Thyroid gland (tissue), 4 donors: ENCODE results near the gene ESRP2. TPM values are rescaled to one million over a fixed set of nuclear protein-coding genes. Genes with fewer than 3 reads are reported as not detected.

Experiments used
- DNase-seq, 2 donors: peaks; one replicate each; pipeline ENCODE4 v3.0.0-alpha.2; 2019
- H3K27ac ChIP-seq, 3 donors: fragments of 200-600 bp; sonication (generic); 1 replicate in 2 of 3; 2 replicates in 1 of 3; pipeline ENCODE4 v1.5.1; 2016 to 2019; ENCODE audit warnings: mild to moderate bottlenecking in 1 of 3, moderate library complexity in 1 of 3
- H3K27me3 ChIP-seq: fragments of 200-600 bp; sonication (generic); one replicate; pipeline ENCODE4 v1.5.1; 2019
- H3K36me3 ChIP-seq, 2 donors: fragments of 200-600 bp; sonication (generic); one replicate each; pipeline ENCODE4 v1.5.1; 2016 to 2019
- H3K4me1 ChIP-seq, 2 donors: fragments of 200-600 bp; sonication (generic); one replicate each; pipeline ENCODE4 v1.5.1; 2017 to 2019
- H3K4me3 ChIP-seq, 3 donors: fragments of 200-600 bp; sonication (generic); replicated peaks in 1 of 3; 1 replicate in 2 of 3; 2 replicates in 1 of 3; pipeline ENCODE4 v1.5.1; 2016; ENCODE audit warnings: mild to moderate bottlenecking in 1 of 3
- H3K9me3 ChIP-seq: fragments of 200-600 bp; sonication (generic); one replicate; pipeline ENCODE4 v1.5.1; 2017
- POLR2A ChIP-seq, 2 donors: fragments of 450-650 bp; IDR thresholded peaks; one replicate each; pipeline ENCODE4 v1.6.1; 2017; ENCODE audit warnings: antibody characterized with exemption in 2 of 2, mild to moderate bottlenecking in 2 of 2, moderate library complexity in 1 of 2
- WGBS, 2 donors: methylation state at CpG; one replicate each; pipeline ENCODE4 v1.1.5; 2017; 5-methylcytosine and 5-hydroxymethylcytosine counted together
- intact Hi-C: fragments of 100-400 bp; cut with DNase I; formaldehyde crosslinking; loops from one replicate; pipeline ENCODE4 v1.15.1; 2023
- total RNA-seq, 4 donors: library from RNA; depleted of rRNA; stranded (reverse); fragments of >200 nt; gene quantifications; one replicate each; pipeline ENCODE4 v1.2.3, GENCODE V29; 2016
- TF ChIP-seq, protein P1 (sequence below), 6 experiments: fragments of 200-600 bp in 3 of 6; fragments of 450-650 bp in 3 of 6; sonication (generic) in 3 of 6; IDR thresholded peaks; one replicate each; pipeline ENCODE4 v1.5.1; 2016 to 2019; ENCODE audit warnings: antibody characterized with exemption in 6 of 6, mild to moderate bottlenecking in 2 of 6, inconsistent platforms in 1 of 6, moderate library complexity in 1 of 6

The ESRP2 gene
- total RNA-seq, 4 donors from 2014 or later: 42.9 to 86.9 (median 50.5) TPM

DNA sequence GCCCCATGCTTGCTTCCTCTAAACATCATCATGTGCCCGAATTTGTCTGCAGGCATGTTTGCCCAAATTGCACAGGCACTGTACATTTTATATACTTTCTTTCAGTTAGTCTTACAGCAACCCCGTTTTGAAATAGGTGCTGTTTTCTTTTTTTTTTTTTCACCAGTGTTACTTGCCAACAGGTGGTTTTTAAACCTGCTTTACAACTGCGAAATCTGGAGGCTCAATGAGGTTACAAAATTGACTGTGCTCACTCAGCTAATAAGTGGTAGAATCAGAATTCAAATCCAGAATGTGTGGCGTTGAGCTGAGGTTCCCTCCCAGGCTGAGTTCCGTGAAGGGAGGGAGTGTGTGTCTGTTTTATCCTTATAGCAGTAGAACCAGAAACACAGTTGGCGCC is 15.0 kb upstream of the ESRP2 start:
- H3K27ac ChIP-seq: no peak overlapping the region
- H3K4me3 ChIP-seq: no peak overlapping the region
- no peaks in the 10 kb centered on the region for H3K9me3 ChIP-seq
- peaks cover 22 to 26% of the 10 kb centered on the region in 2 donors for H3K36me3 ChIP-seq
- no peak for DNase-seq
- TF ChIP-seq, protein P1, sequence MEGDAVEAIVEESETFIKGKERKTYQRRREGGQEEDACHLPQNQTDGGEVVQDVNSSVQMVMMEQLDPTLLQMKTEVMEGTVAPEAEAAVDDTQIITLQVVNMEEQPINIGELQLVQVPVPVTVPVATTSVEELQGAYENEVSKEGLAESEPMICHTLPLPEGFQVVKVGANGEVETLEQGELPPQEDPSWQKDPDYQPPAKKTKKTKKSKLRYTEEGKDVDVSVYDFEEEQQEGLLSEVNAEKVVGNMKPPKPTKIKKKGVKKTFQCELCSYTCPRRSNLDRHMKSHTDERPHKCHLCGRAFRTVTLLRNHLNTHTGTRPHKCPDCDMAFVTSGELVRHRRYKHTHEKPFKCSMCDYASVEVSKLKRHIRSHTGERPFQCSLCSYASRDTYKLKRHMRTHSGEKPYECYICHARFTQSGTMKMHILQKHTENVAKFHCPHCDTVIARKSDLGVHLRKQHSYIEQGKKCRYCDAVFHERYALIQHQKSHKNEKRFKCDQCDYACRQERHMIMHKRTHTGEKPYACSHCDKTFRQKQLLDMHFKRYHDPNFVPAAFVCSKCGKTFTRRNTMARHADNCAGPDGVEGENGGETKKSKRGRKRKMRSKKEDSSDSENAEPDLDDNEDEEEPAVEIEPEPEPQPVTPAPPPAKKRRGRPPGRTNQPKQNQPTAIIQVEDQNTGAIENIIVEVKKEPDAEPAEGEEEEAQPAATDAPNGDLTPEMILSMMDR (IDR thresholded peaks at IDR 0.05): no peak
- TF ChIP-seq POLR2A (IDR thresholded peaks at IDR 0.05): no peak
- intact Hi-C loops: no loop called here
- H3K4me1 ChIP-seq: peaks cover 12 to 14% of the 10 kb centered on the region in 2 donors
- no peaks in the 10 kb centered on the region for H3K27me3 ChIP-seq
- WGBS, 2 donors: 91 to 96% methylated on average over 6 of the region's 6 CpGs

GRCh38 chr16:68249371-68249770 is 13.4 kb upstream of the ESRP2 start:
- H3K4me3 ChIP-seq: no peak overlapping the region
- peaks cover 20 to 22% of the 10 kb centered on the region in 2 donors for H3K4me1 ChIP-seq
- no peak for DNase-seq
- intact Hi-C loops: loop anchor here (10.0 kb wide), 1 partner anchor 255 kb away; no protein-coding TSS in a partner anchor
- WGBS, 2 donors: 88 to 91% methylated on average over 4 of the region's 4 CpGs
- peaks cover 8 to 20% of the 10 kb centered on the region in 2 donors for H3K36me3 ChIP-seq
- TF ChIP-seq POLR2A (IDR thresholded peaks at IDR 0.05): no peak
- TF ChIP-seq, protein P1 (IDR thresholded peaks at IDR 0.05): no peak
- H3K27ac ChIP-seq: no peak overlapping the region
- no peaks in the 10 kb centered on the region for H3K9me3 ChIP-seq
- H3K27me3 ChIP-seq: no peaks in the 10 kb centered on the region

DNA sequence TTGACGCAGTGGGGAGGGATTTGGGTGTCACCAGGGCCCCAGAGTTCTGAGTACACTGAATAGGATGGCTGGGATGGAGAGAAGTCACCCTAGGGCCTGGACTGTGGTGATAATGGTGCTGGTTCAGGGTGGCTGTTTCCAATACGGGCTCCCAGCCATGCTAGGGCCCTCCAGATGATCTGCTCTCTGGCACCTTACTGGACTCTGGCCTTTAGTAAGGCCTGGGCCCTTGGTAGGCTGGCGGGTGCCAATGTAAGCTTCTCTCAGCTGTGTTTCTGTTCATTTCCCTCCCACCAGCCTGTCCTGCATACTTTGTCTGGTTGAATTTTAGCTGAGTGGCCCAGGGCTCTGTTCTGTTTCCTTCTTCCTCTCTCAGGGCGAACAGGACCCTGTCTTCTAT is 12.0 kb upstream of the ESRP2 start:
- H3K36me3 ChIP-seq: peaks cover 7 to 17% of the 10 kb centered on the region in 2 donors
- whole genome bisulfite sequencing, 2 donors: 84 to 99% methylated on average over 4 of the region's 4 CpGs
- H3K27ac ChIP-seq: peak overlapping the region in 1 of 3 donors; percentile 33
- H3K4me3 ChIP-seq: no peak overlapping the region
- intact Hi-C loops: loop anchor here (10.0 kb wide), 1 partner anchor 257 kb away; no protein-coding TSS in a partner anchor
- no peak for DNase-seq
- peaks cover 22 to 26% of the 10 kb centered on the region in 2 donors for H3K4me1 ChIP-seq
- no peaks in the 10 kb centered on the region for H3K27me3 ChIP-seq
- no peaks in the 10 kb centered on the region for H3K9me3 ChIP-seq
- TF ChIP-seq, protein P1 (IDR thresholded peaks at IDR 0.05): no peak
- TF ChIP-seq POLR2A (IDR thresholded peaks at IDR 0.05): no peak

- H3K27ac ChIP-seq: peak overlapping the region in 2 of 3 donors; percentile 29 to 33
- H3K36me3 ChIP-seq: peaks cover 7 to 13% of the 10 kb centered on the region in 2 donors
These were observed 11.5 kb upstream of the ESRP2 start for GRCh38 chr16:68247400-68247799.

DNA sequence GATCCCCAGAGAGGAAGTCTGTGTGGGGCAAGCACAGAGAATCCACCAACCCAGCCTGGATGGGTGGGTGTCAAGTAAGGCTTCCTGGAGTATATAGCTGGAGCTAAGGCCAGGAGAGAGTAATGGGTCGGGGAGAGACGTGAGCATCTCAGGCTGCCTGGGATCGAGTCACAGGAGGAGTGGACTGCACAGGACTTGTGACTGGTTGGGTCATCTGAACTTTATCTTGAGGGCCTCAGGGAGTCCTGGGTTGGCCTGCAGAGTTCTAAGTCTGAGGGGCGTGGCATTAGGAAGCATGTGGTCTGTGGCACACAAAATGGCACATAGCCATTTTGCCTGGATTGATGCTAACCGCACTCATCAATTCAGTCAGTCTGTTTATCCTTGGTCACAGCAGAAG is 10.7 kb upstream of the ESRP2 start:
- intact Hi-C loops: loop anchor here (10.0 kb wide), 1 partner anchor 258 kb away; no protein-coding TSS in a partner anchor
- Histone ChIP-seq H3K4me3 (no peak overlapping the region), H3K27me3 (no peaks in the 10 kb centered on the region), H3K27ac (no peak overlapping the region), H3K4me1 (peaks cover 22 to 26% of the 10 kb centered on the region in 2 donors), H3K36me3 (peaks cover 7 to 9% of the 10 kb centered on the region in 2 donors), H3K9me3 (no peaks in the 10 kb centered on the region)
- TF ChIP-seq, protein P1 (IDR thresholded peaks at IDR 0.05): no peak
- TF ChIP-seq POLR2A (IDR thresholded peaks at IDR 0.05): no peak
- no peak for DNase-seq
- WGBS, 2 donors: 82 to 87% methylated on average over 5 of the region's 5 CpGs

More at GRCh38 chr16:68247400-68247799, 11.5 kb upstream of the ESRP2 start:
- H3K27me3 ChIP-seq: no peaks in the 10 kb centered on the region
- H3K4me3 ChIP-seq: no peak overlapping the region
- peaks cover 22 to 26% of the 10 kb centered on the region in 2 donors for H3K4me1 ChIP-seq
- no peaks in the 10 kb centered on the region for H3K9me3 ChIP-seq
- no peak for DNase-seq
- no peak for TF ChIP-seq POLR2A (IDR thresholded peaks at IDR 0.05)
- TF ChIP-seq, protein P1 (IDR thresholded peaks at IDR 0.05): no peak
- 92% methylated on average over 4 of the region's 4 CpGs for WGBS, 2 donors
- intact Hi-C loops: loop anchor here (10.0 kb wide), 1 partner anchor 257 kb away; no protein-coding TSS in a partner anchor
